Central memory CD8-positive, alpha-beta T cell (primary cell): Measurements from ENCODE around the gene ANKS1A.
"Not testable (repeated sequence)": the region's sequence is repeated elsewhere in the genome, so short reads cannot be mapped to it uniquely, and the experiment has no call there.

Experiments used
- ATAC-seq: fragments of 150-1000 bp; cut with Tn5 transposase; replicated peaks from 2 replicates; pipeline ENCODE4 v1.10.0; 2022; ENCODE audit warnings: mild to moderate bottlenecking, moderate FRiP score, moderate number of reproducible peaks; ENCODE audit not compliant: poor library complexity, severe bottlenecking; ENCODE audit errors: extremely low read depth
- DNase-seq, 2 donors: peaks; one replicate each; pipeline ENCODE4 v3.0.0; 2021; ENCODE audit warnings: low spot score in 2 of 2
- H3K27ac Mint-ChIP-seq: one replicate; pipeline ENCODE4 v1.8.0; 2022; ENCODE audit warnings: low read depth, mild to moderate bottlenecking, moderate library complexity, mixed read lengths
- H3K27me3 Mint-ChIP-seq: one replicate; pipeline ENCODE4 v1.8.0; 2022; ENCODE audit warnings: mixed read lengths
- H3K36me3 Mint-ChIP-seq: one replicate; pipeline ENCODE4 v1.8.0; 2022; ENCODE audit warnings: mild to moderate bottlenecking, moderate library complexity, mixed read lengths; ENCODE audit not compliant: insufficient read depth
- H3K4me1 Mint-ChIP-seq: one replicate; pipeline ENCODE4 v1.8.0; 2022; ENCODE audit warnings: mixed read lengths
- H3K4me3 Mint-ChIP-seq: one replicate; pipeline ENCODE4 v1.8.0; 2022; ENCODE audit warnings: mild to moderate bottlenecking, moderate library complexity, mixed read lengths
- H3K9me3 Mint-ChIP-seq: one replicate; pipeline ENCODE4 v1.8.0; 2022; ENCODE audit warnings: mixed read lengths

Gene ANKS1A

DNA sequence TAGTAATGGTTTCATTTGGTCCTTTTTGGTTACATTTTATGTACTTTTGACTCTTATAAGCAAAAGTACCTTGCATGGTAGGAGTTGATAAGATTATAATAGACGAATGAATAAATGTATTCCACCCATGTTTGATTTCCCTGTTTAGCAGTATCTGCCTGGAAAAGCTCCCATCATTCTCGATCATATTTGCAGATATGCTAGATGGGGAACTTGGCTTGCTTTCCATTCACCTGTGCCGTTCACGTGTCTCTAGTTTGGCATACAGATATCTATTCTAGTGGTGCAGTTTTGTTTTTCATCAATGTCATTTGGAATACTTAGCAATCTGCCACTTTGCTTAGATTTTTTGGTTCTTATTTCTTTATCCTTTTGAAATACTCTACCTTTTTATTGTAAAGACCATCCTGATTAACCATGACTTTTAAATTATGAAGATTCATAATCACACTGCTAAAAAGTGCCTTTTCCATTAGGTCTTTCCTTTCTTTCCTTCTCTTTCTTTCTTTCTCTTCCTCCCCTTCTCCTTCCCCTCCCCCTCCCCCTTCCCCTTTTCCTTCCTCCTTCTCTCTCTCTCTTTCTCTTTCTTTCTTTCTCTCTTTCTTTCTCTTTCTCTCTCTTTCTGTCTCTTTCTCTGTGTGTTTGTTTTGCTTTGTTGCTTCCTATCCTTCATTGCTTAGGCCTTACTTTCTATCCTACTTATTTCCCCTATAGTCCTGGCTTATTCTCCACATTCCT, 40.4 kb downstream of the ANKS1A start:
- H3K4me1 Mint-ChIP-seq: peaks cover 5% of the 10 kb centered on the region
- ATAC-seq: no peak
- no peaks in the 10 kb centered on the region for H3K27me3 Mint-ChIP-seq
- no peaks in the 10 kb centered on the region for H3K9me3 Mint-ChIP-seq
- no peak overlapping the region for H3K4me3 Mint-ChIP-seq
- DNase-seq: no peak
- no peak overlapping the region for H3K27ac Mint-ChIP-seq
- no peaks in the 10 kb centered on the region for H3K36me3 Mint-ChIP-seq

DNA sequence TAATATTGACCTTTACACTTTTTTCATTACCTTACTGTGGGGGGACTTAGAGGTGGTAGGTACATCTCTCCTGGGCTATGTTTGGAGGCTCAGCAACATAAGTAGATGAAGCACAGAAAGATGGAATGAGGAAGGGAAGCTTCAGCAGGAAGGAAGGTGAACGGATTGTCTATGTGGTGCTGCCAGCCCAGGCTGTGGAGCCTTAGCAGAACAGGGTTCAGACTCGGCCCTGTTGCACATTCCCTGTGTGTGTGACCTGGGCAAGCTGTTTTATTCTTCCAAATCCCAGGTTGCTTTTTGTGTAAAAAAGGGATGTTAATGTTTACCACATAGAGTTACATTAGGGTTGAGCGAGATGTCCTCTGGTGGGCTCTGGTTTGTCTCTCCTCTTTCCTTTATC, 41.2 kb downstream of the ANKS1A start:
- Mint-ChIP-seq H3K36me3 (no peaks in the 10 kb centered on the region), H3K9me3 (no peaks in the 10 kb centered on the region), H3K27me3 (no peaks in the 10 kb centered on the region), H3K27ac (peak overlapping the region; percentile 26), H3K4me1 (peaks cover 5% of the 10 kb centered on the region), H3K4me3 (no peak overlapping the region)
- DNase-seq (no peak), ATAC-seq (no peak)

DNA sequence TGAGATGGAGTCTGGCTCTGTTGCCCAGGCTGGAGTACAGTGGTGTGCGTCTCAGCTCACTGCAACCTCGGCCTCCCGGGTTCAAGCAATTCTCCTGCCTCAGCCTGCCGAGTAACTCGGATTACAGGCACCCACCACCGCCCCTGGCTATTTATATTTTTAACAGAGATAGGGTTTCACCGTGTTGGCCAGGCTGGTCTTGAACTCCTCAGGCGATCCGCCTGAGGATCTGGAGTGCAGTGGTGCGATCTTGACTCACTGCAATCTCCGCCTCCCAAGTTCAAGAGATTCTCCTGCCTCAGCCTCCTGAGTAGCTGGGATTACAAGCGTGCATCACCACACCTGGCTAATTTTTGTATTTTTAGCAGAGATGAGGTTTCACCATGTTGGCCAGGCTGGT, 43.1 kb downstream of the ANKS1A start:
- H3K36me3 Mint-ChIP-seq, DNase-seq, H3K4me1 Mint-ChIP-seq, H3K27me3 Mint-ChIP-seq, H3K27ac Mint-ChIP-seq, H3K9me3 Mint-ChIP-seq, ATAC-seq, H3K4me3 Mint-ChIP-seq: not testable (repeated sequence)

DNA sequence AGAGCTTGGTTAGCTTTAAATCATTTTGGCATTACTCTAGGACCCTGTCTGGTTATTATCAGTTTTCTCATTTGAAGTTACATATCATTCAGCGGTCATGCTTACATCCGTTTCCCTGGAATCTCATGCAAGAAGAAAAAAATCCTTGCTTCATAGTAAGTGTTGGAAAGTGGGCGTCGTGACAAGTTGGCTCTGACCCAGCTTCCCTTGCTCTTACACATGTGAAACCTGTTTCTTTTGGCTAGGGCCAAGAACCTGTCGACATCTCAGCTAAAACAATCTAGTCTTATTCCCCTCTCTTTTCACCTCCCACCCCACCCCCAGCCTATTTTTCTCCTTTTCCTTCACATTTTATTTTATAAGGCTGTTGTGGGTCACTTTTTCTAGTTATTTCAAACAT, 45.5 kb downstream of the ANKS1A start:
- no peaks in the 10 kb centered on the region for H3K9me3 Mint-ChIP-seq
- no peak overlapping the region for H3K4me3 Mint-ChIP-seq
- H3K27me3 Mint-ChIP-seq: no peaks in the 10 kb centered on the region
- H3K27ac Mint-ChIP-seq: no peak overlapping the region
- H3K36me3 Mint-ChIP-seq: no peaks in the 10 kb centered on the region
- H3K4me1 Mint-ChIP-seq: peaks cover 10% of the 10 kb centered on the region
- no peak for ATAC-seq
- DNase-seq: no peak

DNA sequence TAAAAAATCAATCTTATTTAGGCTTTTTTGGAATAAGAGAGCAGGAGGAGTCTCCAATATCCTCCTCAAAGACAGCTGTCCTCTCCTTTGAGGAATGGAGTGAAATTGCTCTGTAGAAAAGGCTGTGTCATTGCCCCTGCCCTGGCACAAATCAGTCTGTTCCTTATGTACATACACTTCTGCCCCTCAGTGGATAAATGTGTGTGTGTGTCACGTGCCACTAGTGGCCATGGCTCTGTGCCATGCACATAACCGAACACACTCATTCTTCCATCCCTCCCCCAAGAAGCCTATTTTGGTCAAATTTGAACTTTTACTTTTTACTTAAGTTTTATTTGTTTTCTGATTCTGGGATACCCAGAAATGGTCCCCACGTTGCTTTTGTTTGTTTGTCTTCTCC, 49.2 kb downstream of the ANKS1A start:
- H3K4me3 Mint-ChIP-seq: no peak overlapping the region
- no peaks in the 10 kb centered on the region for H3K9me3 Mint-ChIP-seq
- no peaks in the 10 kb centered on the region for H3K36me3 Mint-ChIP-seq
- no peaks in the 10 kb centered on the region for H3K27me3 Mint-ChIP-seq
- ATAC-seq (no peak), DNase-seq (no peak)
- no peak overlapping the region for H3K27ac Mint-ChIP-seq
- H3K4me1 Mint-ChIP-seq: peaks cover 5% of the 10 kb centered on the region

DNA sequence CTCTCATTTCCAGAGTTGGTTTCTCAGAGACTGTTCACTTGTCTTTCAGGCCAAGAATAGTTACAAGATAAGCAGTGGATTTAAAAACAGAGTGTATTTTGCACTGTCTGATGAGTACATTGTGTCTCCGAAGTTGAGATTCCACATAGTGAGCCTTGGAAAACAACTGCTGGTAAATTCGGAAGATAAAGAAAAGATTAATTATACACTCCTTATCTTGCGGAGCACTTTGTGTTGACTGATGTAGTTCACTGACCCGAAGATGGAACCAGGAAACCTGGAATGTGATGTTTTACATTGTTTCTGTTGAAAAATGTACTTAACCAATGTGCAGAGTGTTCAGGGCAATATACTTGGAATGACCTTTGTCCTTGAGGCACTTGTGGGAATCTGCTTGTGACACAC, 51.0 kb downstream of the ANKS1A start:
- no peak for DNase-seq
- no peak overlapping the region for H3K4me3 Mint-ChIP-seq
- no peak for ATAC-seq
- H3K27ac Mint-ChIP-seq: no peak overlapping the region
- no peaks in the 10 kb centered on the region for H3K27me3 Mint-ChIP-seq
- H3K9me3 Mint-ChIP-seq: no peaks in the 10 kb centered on the region
- no peaks in the 10 kb centered on the region for H3K36me3 Mint-ChIP-seq
- peaks cover 5% of the 10 kb centered on the region for H3K4me1 Mint-ChIP-seq

DNA sequence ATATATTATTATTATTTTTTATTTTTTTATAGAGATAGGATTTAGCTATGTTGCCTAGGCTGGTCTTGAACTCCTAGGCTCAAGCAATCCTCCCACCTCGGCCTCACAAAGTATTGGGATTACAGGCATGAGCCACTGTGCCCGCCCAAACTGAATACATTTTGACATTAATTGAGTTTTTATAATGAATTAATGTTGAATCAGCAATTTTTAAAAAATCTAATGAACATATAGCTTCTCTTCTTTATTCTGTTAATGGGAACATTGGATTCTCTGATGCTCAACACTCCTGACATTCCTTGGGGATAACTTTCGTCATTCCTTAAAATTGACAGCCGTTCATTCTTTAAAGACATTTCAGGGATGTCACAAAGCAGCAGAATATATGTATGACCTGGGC, 52.4 kb downstream of the ANKS1A start:
- no peak for DNase-seq
- Mint-ChIP-seq H3K36me3 (no peaks in the 10 kb centered on the region), H3K27me3 (no peaks in the 10 kb centered on the region), H3K9me3 (no peaks in the 10 kb centered on the region), H3K27ac (no peak overlapping the region), H3K4me3 (no peak overlapping the region), H3K4me1 (peaks cover 5% of the 10 kb centered on the region)
- ATAC-seq: no peak

DNA sequence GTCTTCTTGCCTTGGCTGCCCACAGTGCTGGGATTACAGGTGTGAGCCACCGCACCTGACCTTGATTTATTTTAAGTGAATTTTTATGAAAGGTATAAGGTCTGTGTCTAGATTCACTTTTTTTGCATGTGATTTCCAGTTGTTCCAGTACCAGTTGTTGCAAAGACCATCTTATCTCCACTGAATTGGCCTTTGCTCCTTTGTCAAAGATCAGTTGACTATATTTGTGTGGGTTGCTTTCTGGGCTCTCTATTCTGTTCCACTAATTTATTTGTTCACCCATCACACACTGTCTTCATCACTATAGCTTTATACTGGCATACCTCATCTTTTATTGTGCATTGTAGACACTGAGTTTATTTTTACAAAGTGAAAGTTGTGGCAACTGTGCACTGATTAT, 56.3 kb downstream of the ANKS1A start:
- Mint-ChIP-seq H3K27ac (no peak overlapping the region), H3K4me3 (no peak overlapping the region), H3K36me3 (no peaks in the 10 kb centered on the region), H3K27me3 (no peaks in the 10 kb centered on the region), H3K9me3 (no peaks in the 10 kb centered on the region), H3K4me1 (no peaks in the 10 kb centered on the region)
- no peak for DNase-seq
- ATAC-seq: no peak

DNA sequence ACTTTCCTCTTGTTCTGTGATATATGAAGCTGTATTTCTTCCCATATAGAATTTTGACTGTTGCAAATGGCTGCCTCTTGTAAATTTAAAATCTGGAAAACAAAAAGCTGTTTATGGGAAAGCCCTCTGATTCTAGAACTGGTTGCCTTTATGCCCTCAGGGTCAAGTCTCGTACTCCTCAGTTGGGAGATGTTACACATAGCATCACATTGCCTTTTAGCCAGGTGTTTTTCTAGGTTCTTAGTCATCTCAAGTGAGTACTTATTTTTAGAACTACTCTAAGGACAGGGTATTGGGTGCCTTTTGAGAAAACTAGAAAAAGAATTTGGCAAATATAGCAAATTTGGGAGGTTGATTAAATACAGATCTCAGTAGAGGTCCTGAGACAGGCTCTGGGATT, 58.5 kb downstream of the ANKS1A start:
- H3K4me3 Mint-ChIP-seq: no peak overlapping the region
- H3K9me3 Mint-ChIP-seq: no peaks in the 10 kb centered on the region
- no peaks in the 10 kb centered on the region for H3K27me3 Mint-ChIP-seq
- DNase-seq (no peak), ATAC-seq (no peak)
- no peak overlapping the region for H3K27ac Mint-ChIP-seq
- no peaks in the 10 kb centered on the region for H3K4me1 Mint-ChIP-seq
- H3K36me3 Mint-ChIP-seq: no peaks in the 10 kb centered on the region

DNA sequence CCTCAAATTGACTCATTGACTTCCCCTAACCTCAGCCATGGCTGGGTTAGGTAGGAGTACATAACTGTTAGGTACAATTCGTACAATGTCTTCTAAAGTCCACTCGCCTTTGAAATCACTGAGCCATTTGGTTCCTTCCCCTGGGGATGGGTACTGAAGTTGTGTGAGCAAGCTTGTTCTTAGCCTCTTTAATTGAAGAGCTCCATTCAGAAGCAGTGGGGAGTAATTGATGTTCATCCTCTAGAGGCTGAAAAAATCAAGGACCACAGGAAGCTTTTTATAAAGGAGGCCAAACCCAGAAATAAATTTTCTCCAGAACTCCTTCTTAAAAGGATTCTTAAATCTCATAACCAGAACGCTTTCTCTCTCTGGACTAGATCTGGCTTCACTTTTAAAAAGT, 60.6 kb downstream of the ANKS1A start:
- Mint-ChIP-seq H3K36me3 (no peaks in the 10 kb centered on the region), H3K9me3 (no peaks in the 10 kb centered on the region), H3K4me1 (no peaks in the 10 kb centered on the region), H3K27me3 (no peaks in the 10 kb centered on the region), H3K4me3 (no peak overlapping the region), H3K27ac (no peak overlapping the region)
- no peak for DNase-seq
- no peak for ATAC-seq

DNA sequence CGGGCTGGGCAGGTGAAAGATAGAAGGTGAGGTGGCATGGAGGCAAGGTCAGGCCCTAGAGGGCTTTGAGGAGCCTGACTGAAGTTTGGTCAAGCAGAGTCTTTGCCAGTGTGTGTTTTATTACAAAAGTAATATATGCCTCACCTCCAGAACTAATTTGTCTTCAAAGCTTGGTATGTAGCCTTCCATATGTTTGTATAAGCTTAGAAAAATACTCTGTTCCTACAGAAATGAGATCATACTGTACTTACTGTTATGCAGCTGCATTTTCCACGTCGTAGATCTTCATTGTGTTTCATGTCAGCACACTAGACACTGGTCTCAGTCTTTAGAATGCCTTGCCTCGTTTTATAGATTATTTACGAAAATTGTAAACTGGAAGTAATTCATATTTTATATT, 61.8 kb downstream of the ANKS1A start:
- Mint-ChIP-seq H3K9me3 (no peaks in the 10 kb centered on the region), H3K4me3 (no peak overlapping the region), H3K4me1 (no peaks in the 10 kb centered on the region), H3K27ac (no peak overlapping the region), H3K36me3 (no peaks in the 10 kb centered on the region), H3K27me3 (no peaks in the 10 kb centered on the region)
- DNase-seq (no peak), ATAC-seq (no peak)

DNA sequence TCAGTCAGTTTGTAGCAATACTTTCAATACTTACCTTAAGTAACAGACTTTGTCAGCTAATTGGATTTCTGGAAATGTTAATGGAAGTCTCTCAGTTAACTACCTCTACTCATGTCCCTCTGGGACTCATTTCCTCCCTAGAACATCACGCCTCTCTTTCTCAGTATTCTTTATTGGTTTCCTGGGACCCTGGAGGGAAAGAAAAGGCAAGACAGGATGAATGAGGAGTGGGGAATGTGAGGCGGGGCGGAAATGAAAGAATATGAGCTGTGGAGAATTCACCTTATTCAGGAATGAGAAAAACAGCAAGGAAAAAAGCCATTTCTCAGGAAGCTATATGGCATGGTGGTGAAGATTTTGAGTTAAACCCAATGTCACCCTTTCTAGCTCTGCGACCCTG, 62.7 kb downstream of the ANKS1A start:
- no peak overlapping the region for H3K4me3 Mint-ChIP-seq
- no peak for ATAC-seq

DNA sequence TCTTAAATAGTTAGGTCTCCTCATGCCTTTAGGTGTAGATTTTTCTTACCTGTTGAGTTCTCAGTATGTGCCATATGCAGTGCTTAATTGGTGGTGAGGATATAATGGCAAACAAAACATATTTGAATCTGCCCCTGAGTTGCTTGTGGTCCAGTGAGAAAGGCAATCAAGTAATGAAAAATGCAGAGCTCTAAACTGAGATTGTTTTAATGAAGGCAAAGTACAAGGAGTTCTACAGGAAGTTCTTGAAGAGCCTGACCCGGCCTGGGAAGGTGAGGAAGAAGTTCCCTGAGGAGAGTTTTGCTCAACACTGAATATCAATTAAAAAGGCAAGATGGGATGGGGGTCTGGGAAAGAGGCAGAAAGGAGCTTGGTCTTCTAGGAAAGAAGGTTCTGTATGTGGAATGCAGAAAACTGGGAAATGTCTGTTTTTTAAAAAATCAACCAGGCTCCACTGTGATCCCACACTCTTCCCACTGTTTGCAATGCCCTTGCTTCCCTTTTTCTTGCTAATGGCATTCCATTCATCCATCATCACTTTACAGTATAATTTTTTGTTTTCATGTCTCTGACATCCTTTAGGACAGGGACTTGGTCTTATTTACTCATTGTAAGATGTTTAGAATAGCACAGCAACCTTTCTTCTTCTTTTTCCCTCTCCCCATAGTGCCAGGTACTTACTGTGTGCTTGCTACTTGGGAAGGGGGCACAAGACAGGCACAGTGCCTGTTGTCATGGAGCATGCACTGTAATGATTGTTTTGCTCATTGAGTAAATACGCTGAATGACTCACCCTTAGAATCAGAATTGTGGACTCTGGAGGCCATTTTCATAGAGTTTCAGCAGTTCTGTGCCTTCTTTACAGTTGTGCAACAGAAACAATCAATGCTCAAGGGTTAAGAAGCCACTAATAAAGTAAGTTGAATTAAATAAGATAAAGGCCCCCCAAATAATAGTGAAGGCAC, 64.3 kb downstream of the ANKS1A start:
- Mint-ChIP-seq H3K36me3 (peaks cover 1% of the 10 kb centered on the region), H3K4me1 (no peaks in the 10 kb centered on the region), H3K4me3 (no peak overlapping the region), H3K27me3 (no peaks in the 10 kb centered on the region), H3K27ac (no peak overlapping the region), H3K9me3 (no peaks in the 10 kb centered on the region)
- DNase-seq (no peak), ATAC-seq (no peak)

More for the DNA sequence above, 62.7 kb downstream of the ANKS1A start:
- no peak overlapping the region for H3K27ac Mint-ChIP-seq
- H3K9me3 Mint-ChIP-seq: no peaks in the 10 kb centered on the region
- H3K36me3 Mint-ChIP-seq: peaks cover 1% of the 10 kb centered on the region
- no peaks in the 10 kb centered on the region for H3K4me1 Mint-ChIP-seq
- no peak for DNase-seq
- no peaks in the 10 kb centered on the region for H3K27me3 Mint-ChIP-seq
